CD4-positive, alpha-beta T cell treated with Interferon gamma for 1 hour (primary cell): ENCODE results near the gene OPCML.
A peak's percentile ranks its signal among the peaks of the same experiment; 100 is the strongest.

Experiments
- DNase-seq: peaks from one replicate; pipeline ENCODE4 v3.0.0-alpha.2; 2020

Gene OPCML

GRCh38 chr11:133107763-133108162 lies 424.5 kb downstream of the OPCML start:
- no peak for DNase-seq

GRCh38 chr11:133107136-133107535 lies 425.2 kb downstream of the OPCML start:
- DNase-seq, result no peak

- DNase-seq, result no peak
These were observed 425.9 kb downstream of the OPCML start for GRCh38 chr11:133106417-133106816.

GRCh38 chr11:133104009-133104744 lies 428.1 kb downstream of the OPCML start:
- DNase-seq, result no peak

- no peak for DNase-seq
These were observed 435.3 kb downstream of the OPCML start for GRCh38 chr11:133096981-133097380.

GRCh38 chr11:133086518-133086917 lies 445.8 kb downstream of the OPCML start:
- DNase-seq, result no peak

- peak; percentile 28 for DNase-seq
These were observed 449.3 kb downstream of the OPCML start for GRCh38 chr11:133082841-133083488.

- no peak for DNase-seq
These were observed 449.9 kb downstream of the OPCML start for GRCh38 chr11:133082453-133082781.

- DNase-seq, result no peak
These were observed 450.4 kb downstream of the OPCML start for GRCh38 chr11:133081730-133082452.

- DNase-seq, result no peak
These were observed 451.3 kb downstream of the OPCML start for GRCh38 chr11:133081020-133081419.

GRCh38 chr11:133078591-133079404 lies 453.5 kb downstream of the OPCML start:
- DNase-seq, result no peak

- no peak for DNase-seq
These were observed 454.3 kb downstream of the OPCML start for GRCh38 chr11:133078012-133078411.

GRCh38 chr11:133075351-133075750 lies 456.9 kb downstream of the OPCML start:
- DNase-seq, result no peak

- DNase-seq, result no peak
These were observed 459.3 kb downstream of the OPCML start for GRCh38 chr11:133072858-133073582.

- no peak for DNase-seq
These were observed 459.9 kb downstream of the OPCML start for GRCh38 chr11:133072378-133072777.

- DNase-seq, result no peak
These were observed 461.5 kb downstream of the OPCML start for GRCh38 chr11:133070791-133071190.

- no peak for DNase-seq
These were observed 462.1 kb downstream of the OPCML start for GRCh38 chr11:133070021-133070713.

- DNase-seq, result no peak
These were observed 466.3 kb downstream of the OPCML start for GRCh38 chr11:133065847-133066485.

- no peak for DNase-seq
These were observed 467.3 kb downstream of the OPCML start for GRCh38 chr11:133064961-133065360.

- DNase-seq, result no peak
These were observed 468.0 kb downstream of the OPCML start for GRCh38 chr11:133064152-133064877.

- no peak for DNase-seq
These were observed 473.8 kb downstream of the OPCML start for GRCh38 chr11:133058501-133058900.
